Smooth muscle cell (in vitro differentiated cells): Measurements from ENCODE around the gene MGAT5B. TPM values are rescaled to one million over a fixed set of nuclear protein-coding genes. Genes with fewer than 3 reads are reported as not detected.

Source experiments
- DNase-seq: peaks from one replicate; lab custom pipeline; 2025; ENCODE audit not compliant: unreplicated experiment; lab: John Stamatoyannopoulos, UW
- H2AFZ ChIP-seq: fragments of 200-600 bp; sonication (generic); 2 replicates; pipeline ENCODE4 v1.6.0; 2016; ENCODE audit warnings: antibody characterized with exemption, low read depth, mild to moderate bottlenecking
- H3F3A ChIP-seq: fragments of 200-600 bp; sonication (generic); 2 replicates; pipeline ENCODE4 v1.6.0; 2017; ENCODE audit warnings: antibody characterized with exemption, low read depth
- H3K27ac ChIP-seq: fragments of 200-600 bp; sonication (generic); 2 replicates; pipeline ENCODE4 v1.5.1; 2016; ENCODE audit warnings: low read depth, mild to moderate bottlenecking
- H3K27me3 ChIP-seq: fragments of 200-600 bp; sonication (generic); 2 replicates; pipeline ENCODE4 v1.6.1; 2016; ENCODE audit warnings: low read depth, mild to moderate bottlenecking
- H3K36me3 ChIP-seq: fragments of 200-600 bp; sonication (generic); 2 replicates; pipeline ENCODE4 v1.5.1; 2016; ENCODE audit warnings: low read depth
- H3K4me1 ChIP-seq: fragments of 200-600 bp; sonication (generic); 2 replicates; pipeline ENCODE4 v1.5.1; 2016; ENCODE audit warnings: low read depth
- H3K4me2 ChIP-seq: fragments of 200-600 bp; sonication (generic); 2 replicates; pipeline ENCODE4 v1.6.0; 2016; ENCODE audit warnings: mild to moderate bottlenecking
- H3K4me3 ChIP-seq: fragments of 200-600 bp; sonication (generic); 2 replicates; pipeline ENCODE4 v1.5.1; 2016; ENCODE audit warnings: mild to moderate bottlenecking
- H3K79me2 ChIP-seq: fragments of 200-600 bp; sonication (generic); 2 replicates; pipeline ENCODE4 v1.6.0; 2016; ENCODE audit warnings: low read depth, mild to moderate bottlenecking
- H3K9ac ChIP-seq: fragments of 200-600 bp; sonication (generic); 2 replicates; pipeline ENCODE4 v1.6.0; 2016; ENCODE audit warnings: low read depth
- H3K9me3 ChIP-seq: fragments of 200-600 bp; sonication (generic); replicated peaks from 2 replicates; pipeline ENCODE4 v1.5.1; 2016; ENCODE audit warnings: low read depth
- H4K20me1 ChIP-seq: fragments of 200-600 bp; sonication (generic); 2 replicates; pipeline ENCODE4 v1.6.0; 2016; ENCODE audit warnings: low read depth
- WGBS: methylation state at CpG from one replicate; pipeline ENCODE4 v1.1.7; 2016; ENCODE audit warnings: low lambda C conversion rate; 5-methylcytosine and 5-hydroxymethylcytosine counted together
- polyA plus RNA-seq: library from polyadenylated mRNA; unstranded; fragments of >200 nt; fragmentation: Nextera tagmentation; extraction: Ambion mirVana; gene quantifications from 2 replicates; pipeline ENCODE4 v1.2.1, GENCODE V29; 2016
- total RNA-seq: library from RNA; depleted of rRNA; stranded (reverse); fragments of >200 nt; gene quantifications from 2 replicates; pipeline ENCODE4 v1.2.3, GENCODE V29; 2014
- TF ChIP-seq, protein P1 (sequence below): fragments of 200-600 bp; sonication (generic); IDR thresholded peaks from 2 replicates; pipeline ENCODE4 v1.5.1; 2017; ENCODE audit warnings: borderline replicate concordance, mild to moderate bottlenecking, antibody characterized with exemption; ENCODE audit not compliant: insufficient read depth, poor library complexity, severe bottlenecking

MGAT5B gene
- total and polyA plus RNA-seq, 2 experiments from 2014 or later, result 0.78 to 7.6 TPM

DNA sequence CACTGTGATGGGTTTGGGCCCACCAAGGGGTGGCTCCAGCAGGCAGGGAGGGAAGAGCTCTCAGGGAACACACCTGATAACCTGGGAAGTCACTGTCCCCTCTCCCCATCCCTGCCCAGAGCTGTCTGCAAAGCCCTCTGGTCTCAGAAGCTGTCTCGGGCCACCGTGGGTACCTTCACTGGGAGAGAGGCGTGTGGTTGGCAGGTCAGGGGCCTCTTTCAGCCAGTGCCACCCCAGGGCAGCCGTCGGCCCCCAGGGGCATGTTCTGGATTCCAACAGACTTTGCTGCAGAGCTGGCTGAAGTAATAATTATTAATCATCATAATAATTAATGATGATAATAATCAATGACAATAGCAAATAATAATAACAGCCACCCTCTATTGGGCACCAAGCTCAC, 21.1 kb downstream of the MGAT5B start:
- TF ChIP-seq, protein P1, sequence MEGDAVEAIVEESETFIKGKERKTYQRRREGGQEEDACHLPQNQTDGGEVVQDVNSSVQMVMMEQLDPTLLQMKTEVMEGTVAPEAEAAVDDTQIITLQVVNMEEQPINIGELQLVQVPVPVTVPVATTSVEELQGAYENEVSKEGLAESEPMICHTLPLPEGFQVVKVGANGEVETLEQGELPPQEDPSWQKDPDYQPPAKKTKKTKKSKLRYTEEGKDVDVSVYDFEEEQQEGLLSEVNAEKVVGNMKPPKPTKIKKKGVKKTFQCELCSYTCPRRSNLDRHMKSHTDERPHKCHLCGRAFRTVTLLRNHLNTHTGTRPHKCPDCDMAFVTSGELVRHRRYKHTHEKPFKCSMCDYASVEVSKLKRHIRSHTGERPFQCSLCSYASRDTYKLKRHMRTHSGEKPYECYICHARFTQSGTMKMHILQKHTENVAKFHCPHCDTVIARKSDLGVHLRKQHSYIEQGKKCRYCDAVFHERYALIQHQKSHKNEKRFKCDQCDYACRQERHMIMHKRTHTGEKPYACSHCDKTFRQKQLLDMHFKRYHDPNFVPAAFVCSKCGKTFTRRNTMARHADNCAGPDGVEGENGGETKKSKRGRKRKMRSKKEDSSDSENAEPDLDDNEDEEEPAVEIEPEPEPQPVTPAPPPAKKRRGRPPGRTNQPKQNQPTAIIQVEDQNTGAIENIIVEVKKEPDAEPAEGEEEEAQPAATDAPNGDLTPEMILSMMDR, result no peak
- no peak overlapping the region for H2AFZ ChIP-seq
- no peaks in the 10 kb centered on the region for H3K79me2 ChIP-seq
- H4K20me1 ChIP-seq, result no peaks in the 10 kb centered on the region
- H3K27me3 ChIP-seq, result no peaks in the 10 kb centered on the region
- no peaks in the 10 kb centered on the region for H3K4me1 ChIP-seq
- H3K4me3 ChIP-seq, result no peak overlapping the region
- H3K9ac ChIP-seq, result no peak overlapping the region
- H3F3A ChIP-seq, result no peaks in the 10 kb centered on the region
- H3K36me3 ChIP-seq, result no peaks in the 10 kb centered on the region
- H3K27ac ChIP-seq, result no peak overlapping the region
- H3K4me2 ChIP-seq, result no peak overlapping the region
- 95% methylated on average over 5 of the region's 5 CpGs for WGBS
- no peak for DNase-seq
- no peaks in the 10 kb centered on the region for H3K9me3 ChIP-seq

DNA sequence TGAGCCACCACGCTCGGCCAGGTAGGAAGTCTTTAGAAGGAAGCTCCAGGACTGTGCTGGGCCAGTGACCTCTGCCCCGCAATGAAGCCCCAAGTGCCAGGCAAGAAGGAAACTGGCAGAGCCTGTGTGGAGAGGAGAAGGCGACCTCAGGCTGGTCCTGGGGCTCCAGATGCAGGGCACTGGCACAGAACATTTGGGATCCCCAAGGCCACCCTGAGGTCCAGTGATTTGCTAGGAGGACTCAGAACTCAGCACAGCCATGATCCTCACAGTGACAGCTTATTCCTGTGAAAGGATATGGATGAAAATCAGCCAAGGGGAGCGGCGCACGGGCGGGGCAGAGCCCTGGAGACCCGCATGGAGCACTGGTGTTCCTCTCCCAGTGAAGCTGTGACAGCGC, 24.1 kb downstream of the MGAT5B start:
- no peaks in the 10 kb centered on the region for H3K79me2 ChIP-seq
- no peaks in the 10 kb centered on the region for H3K4me1 ChIP-seq
- 98% methylated on average over 10 of the region's 10 CpGs for WGBS
- no peak overlapping the region for H2AFZ ChIP-seq
- TF ChIP-seq, protein P1, result no peak
- no peak overlapping the region for H3K27ac ChIP-seq
- H3K36me3 ChIP-seq, result no peaks in the 10 kb centered on the region
- no peak overlapping the region for H3K9ac ChIP-seq
- H3K9me3 ChIP-seq, result no peaks in the 10 kb centered on the region
- no peaks in the 10 kb centered on the region for H4K20me1 ChIP-seq
- H3K4me3 ChIP-seq, result no peak overlapping the region
- H3K4me2 ChIP-seq, result no peak overlapping the region
- H3K27me3 ChIP-seq, result no peaks in the 10 kb centered on the region
- no peak for DNase-seq
- no peaks in the 10 kb centered on the region for H3F3A ChIP-seq

DNA sequence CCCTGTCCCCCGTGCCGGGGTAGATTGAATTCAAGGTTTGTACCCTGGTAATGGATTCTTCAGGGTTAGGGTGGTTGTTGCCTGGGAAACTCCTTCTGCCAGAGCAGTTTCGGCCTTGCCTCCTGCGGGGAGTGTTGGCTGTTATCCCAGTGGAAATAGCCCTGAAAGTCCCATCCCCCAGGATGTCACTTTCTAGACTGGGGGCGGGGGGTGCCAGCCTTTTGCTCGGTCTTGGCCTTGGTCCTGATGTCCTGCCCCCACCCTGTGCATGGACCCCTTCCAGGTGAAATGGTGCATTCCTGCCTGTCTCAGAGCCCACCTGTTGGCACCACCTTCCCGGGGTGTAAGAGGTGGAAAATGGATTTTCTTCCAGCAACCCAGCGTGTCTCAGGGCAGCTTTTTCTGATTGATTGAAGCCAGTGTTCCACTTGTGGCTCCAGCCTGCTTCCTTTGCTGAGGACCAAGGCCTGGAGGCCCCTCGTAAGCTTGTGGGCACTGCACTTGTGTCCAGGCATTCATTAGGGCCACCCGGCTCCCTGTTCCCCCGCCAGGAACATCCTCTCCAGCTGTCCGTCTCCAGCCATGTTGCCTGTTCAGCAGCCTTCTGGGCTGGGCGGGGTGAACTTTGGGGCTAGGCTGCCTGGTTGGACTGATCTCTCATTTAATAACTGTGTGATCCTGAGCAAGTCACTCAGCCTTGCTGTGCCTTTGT, 25.6 kb downstream of the MGAT5B start:
- no peak overlapping the region for H3K27ac ChIP-seq
- DNase-seq, result no peak
- no peak overlapping the region for H3K4me2 ChIP-seq
- TF ChIP-seq, protein P1, result no peak
- H3K79me2 ChIP-seq, result no peaks in the 10 kb centered on the region
- WGBS, result 91% methylated on average over 12 of the region's 13 CpGs
- no peaks in the 10 kb centered on the region for H3K9me3 ChIP-seq
- H3K27me3 ChIP-seq, result no peaks in the 10 kb centered on the region
- no peak overlapping the region for H3K9ac ChIP-seq
- H3K36me3 ChIP-seq, result no peaks in the 10 kb centered on the region
- no peak overlapping the region for H3K4me3 ChIP-seq
- no peaks in the 10 kb centered on the region for H3F3A ChIP-seq
- H2AFZ ChIP-seq, result no peak overlapping the region
- no peaks in the 10 kb centered on the region for H3K4me1 ChIP-seq
- H4K20me1 ChIP-seq, result no peaks in the 10 kb centered on the region

DNA sequence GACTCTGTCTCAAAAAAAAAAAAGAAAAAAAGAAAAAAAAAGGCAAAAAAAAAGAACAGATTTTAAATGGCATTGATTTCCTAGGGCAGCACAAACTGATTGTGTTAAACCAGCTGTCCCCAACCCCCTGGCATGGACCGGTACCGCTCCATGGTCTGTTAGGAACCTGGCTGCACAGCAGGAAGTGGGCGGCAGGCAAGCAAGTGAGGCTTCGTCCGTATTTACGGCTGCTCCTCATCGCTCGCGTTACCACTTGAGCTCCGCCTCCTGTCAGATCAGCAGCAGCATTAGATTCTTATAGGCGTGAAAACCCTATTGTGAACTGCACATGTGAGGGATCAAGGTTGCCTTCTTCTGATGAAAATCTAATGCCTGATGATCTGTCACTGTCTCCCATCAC, 26.6 kb downstream of the MGAT5B start:
- Histone ChIP-seq H3K9me3 (no peaks in the 10 kb centered on the region), H3K36me3 (no peaks in the 10 kb centered on the region), H3K4me2 (no peak overlapping the region), H2AFZ (no peak overlapping the region), H3K79me2 (no peaks in the 10 kb centered on the region), H3K4me3 (no peak overlapping the region), H3K27ac (no peak overlapping the region), H3F3A (no peaks in the 10 kb centered on the region), H3K27me3 (no peaks in the 10 kb centered on the region), H3K4me1 (no peaks in the 10 kb centered on the region), H3K9ac (no peak overlapping the region), H4K20me1 (no peaks in the 10 kb centered on the region)
- TF ChIP-seq, protein P1, result no peak
- DNase-seq, result no peak
- WGBS, result 97% methylated on average over 11 of the region's 11 CpGs
